NCI-H187 (cell line): ENCODE data around the gene PPP5C.

Experiments used
- DNase-seq, 2 experiments: peaks; one replicate each; lab custom pipeline; 2025; lab: John Stamatoyannopoulos, UW

PPP5C gene

DNA sequence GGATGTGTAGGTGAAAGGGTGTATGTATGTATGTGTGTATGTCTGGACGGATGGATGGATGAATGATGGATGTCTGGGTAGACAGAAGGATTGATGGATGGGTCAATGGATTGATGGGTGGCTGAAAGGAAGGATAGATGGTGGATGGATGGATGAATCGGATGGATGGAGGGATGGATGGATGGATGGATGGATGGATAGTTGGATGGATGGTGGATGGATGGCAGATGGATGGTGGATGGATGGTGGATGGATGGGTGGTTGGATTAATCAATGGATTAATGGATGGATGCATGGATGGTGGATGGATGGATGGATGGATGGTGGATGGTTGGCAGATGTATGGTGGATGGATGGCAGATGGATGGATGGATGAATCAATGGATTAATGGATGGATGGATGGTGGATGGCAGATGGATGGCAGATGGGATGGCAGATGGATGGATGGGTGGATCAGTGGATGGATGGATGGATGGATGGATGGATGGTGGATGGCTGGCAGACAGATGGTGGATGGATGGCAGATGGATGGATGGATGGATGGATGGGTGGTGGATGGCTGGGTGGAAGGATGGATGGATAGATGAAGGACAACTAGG is 16.5 kb upstream of the PPP5C start:
- DNase-seq: no peak

DNA sequence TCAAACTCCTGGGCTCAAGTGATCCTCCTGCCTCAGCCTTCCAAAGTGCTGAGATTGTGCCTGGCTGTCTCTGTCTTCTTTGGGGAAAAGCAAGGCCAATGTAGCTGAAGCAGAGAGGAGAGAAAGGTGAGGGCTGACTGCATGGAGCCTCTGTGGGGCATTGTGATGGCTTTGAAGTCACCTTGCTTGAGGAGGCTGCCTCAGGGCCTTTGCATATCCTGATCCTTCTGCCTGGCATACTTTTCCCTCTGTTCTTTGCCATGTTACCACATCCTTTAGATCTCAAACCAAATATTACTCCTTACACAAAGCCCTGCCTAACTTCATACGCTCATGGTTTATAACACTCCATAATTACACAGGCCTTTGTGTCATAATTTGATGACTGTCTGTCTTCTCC is 9.4 kb upstream of the PPP5C start:
- no peak for DNase-seq

DNA sequence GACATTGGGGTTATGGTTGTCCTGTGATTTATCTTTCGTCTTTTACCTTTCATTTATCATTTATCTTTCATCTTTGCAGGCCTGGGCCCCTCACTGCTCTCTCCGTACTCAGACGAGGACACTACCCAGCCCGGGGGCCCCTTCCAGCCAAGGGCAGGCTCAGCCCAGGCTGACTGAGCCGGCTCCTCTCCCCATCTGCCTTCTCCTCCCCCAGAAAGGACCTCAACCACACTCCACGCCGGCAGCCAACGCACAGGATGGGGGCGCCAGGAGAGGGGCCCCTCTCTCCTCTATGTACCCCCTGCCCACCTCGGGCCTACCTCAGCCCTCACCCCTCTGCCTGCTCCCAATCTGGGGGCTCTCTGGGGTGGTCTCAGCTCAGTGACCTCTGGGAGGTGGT is 7.4 kb upstream of the PPP5C start:
- DNase-seq: no peak

DNA sequence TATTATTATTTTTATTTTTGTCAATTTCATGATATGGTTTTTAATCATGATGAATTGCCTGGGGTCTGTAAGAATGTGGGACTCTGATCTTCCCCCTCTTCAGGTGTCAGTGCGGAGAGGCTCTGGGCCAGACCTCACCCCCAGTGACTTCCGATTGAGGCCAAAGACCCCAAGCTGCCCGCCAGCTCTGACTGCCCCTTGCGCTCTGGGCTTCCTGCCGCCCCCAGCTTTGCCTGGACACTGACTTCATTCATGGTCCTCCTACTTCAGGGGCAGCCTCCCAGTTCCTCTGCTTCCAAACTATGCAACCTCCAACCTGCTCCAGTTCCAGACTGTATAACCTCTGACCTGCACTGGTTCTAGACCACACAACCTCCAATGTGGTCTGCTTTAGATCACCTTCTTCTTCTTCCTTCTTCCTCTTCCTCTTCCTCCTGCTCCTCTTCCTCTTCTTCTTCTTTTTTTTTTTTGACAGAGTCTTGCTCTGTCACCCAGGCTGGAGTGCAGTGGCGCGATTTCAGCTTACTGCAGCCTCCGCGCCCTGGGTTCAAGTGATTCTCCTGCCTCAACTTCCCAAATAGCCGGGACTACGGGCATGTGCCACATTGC is 6.7 kb upstream of the PPP5C start:
- no peak for DNase-seq

DNA sequence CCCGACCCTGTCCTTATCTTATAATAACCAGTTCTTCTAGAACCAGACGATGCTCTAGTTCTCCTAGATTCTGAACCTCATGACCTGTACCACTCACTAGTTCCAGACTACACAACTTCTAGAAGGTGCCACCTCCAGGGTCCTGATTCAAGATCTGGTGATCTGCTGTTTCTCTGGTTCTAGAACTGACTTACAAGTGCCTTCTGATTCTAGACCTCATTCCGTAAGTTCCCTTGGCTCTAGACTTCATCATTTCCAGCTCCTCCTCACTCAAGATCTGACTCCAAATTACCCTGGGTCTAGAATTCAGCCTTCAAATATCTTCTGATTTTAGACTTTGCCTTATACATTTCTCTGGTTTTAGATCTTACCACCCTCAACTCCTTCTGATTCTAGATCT is 5.0 kb upstream of the PPP5C start:
- no peak for DNase-seq

DNA sequence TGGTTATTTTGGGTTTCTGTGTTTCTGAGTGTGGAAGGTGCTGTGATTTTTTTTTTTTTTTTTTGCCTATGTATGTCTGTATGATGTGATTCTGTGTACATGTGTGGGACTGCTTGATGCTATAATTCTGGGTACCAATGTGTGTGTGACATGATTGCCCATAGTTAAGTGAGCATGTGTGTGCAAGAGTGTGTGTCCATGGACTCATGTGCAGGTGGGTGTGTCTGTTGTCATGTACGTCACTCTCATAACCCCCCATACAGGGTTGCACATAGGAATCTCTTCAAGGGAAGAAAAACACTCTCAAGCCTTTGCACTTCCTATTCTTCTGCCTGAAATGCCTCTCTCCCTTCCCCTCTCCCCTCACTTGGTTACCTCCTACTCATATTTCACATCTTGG is 2.5 kb upstream of the PPP5C start:
- no peak for DNase-seq

DNA sequence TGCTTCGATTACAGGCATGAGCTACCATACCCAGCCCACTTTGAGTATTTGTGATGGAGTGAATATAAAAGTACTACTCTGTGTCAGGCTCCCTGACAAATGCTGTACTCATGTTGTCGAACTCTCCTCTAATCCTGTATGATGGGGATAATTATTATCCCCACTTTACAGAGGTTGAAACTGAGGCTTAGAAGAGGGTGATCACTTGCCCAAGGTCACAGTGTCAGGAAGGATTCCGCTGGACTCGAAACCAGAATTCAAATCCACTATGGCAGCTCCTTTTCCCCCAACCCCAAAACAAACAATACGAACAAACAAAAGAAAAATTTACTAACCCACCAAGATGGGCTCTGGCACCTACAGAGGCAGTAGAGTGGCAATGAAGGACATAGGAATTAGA is 1.7 kb upstream of the PPP5C start:
- DNase-seq: no peak

DNA sequence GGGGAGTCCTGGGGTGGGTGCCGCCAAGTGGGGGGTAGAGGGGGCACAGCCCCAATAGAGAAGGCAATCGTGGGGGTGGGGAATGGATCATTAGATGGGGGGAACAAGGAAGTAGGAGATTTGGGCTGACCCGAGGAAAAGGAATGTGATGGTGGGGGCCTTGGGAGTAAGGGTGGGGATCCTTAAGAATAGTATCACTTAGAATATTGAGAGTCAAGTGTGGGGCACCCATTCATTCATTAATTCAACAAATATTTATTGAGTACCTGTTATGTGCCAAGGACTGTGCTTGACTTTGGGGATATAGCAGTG is 641 bp downstream of the PPP5C start:
- no peak for DNase-seq

DNA sequence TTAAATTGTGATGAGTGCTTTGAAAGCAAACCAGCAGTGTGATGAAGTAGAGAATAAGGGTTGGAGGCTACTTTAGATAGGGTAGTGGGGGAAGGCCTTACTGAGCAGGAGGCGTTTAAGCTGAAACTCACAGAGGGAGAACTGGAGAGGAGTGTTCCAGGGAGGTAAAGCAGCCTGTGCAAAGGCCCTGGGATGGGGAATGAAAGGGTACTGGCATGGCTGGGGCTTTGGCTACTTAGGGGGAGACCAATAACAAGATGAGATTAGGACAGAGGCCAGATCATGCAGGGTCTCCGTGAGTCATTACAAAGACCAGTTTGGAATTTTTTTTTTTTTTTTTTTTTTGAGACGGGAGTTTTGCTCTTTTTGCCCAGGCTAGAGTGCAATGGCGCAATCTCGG is 1.1 kb downstream of the PPP5C start:
- DNase-seq: no peak

DNA sequence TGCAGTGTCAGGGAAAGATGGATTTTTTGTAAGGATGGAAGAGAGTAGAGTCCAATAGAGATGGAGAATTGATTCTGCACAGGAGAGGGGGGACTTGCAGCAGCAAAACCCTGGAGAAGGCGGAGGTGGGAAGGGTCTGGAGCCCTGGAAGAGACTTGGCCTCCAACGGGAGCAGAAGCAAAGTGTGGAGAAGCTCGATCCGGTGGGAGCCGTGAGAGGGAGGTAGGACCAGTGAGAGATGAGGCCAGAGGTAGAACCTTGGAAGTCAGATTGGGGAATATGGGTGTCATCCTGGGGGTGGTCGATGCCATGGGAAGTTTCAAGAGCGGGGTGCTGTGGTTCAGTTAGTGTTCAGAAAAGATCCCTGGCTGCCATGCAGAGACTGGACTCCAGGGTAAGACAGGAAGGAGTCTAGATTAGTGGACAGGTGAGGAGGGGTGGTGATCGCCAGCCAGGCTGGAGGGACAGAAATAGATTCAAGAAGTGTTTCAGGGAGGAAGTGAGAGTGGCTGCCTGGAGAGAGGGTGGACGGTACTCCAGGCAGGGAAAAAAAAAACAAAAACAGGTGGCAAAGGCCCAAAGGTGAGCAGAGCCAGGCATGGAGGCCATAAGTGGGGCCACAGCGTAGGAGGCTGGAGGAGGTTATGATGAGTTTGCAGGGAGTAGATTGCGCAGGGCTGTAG is 2.6 kb downstream of the PPP5C start:
- DNase-seq: no peak

DNA sequence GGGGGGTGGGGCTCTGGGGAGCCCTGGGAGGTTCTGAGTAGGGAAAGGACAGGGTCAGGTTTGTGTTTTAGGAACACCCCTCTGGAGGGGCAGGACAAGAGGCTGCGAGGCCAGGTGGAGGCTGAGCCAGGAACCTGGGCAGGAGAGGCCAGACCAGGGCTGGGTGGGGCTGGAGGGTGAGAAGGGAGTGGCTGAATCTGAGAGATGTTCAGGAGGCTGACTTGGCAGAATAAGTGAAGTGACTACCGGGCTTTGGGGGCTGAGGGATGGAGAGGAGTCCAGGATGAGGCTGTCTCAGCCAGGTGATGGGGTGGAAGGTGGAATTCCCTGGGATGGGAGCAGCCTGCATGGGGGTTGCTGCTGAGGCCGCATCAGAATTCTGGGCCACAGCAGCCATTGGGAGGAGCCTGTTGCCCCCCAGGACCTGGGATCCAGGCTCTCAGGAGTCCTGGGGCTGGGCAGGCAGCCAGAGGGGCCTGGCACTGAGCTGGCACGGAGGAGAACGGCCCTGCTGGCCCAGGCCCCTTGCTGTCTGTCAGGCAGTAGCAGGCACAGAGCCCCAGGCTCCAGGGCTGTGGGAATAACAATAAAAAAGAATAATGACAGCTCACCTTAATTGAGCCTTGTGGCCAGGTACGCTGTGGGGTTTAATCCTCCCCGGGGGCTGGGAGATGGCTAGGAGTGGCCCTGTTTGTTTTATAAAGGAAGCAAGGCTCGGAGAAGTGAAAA is 3.3 kb downstream of the PPP5C start:
- DNase-seq: no peak

DNA sequence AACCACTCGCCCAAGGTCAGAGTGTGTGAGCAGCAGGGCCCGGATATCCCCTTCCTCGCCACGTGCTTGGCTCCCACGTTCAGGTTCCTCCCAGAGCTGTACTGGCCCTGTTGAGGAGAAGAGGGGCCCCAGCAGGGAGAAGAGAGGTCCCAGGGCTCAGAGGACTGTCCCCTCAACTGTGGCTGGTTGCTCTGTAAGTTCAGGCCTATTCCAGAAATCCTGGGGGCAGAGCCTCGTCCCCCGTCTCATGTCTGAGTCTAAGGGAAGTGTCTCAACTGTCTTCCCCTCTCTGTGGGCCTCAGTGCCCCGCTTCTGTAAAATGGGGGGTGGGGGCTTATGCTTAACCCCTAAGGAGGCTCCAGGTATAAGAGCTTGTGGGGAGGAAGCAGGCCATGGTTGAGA is 3.9 kb downstream of the PPP5C start:
- no peak for DNase-seq

DNA sequence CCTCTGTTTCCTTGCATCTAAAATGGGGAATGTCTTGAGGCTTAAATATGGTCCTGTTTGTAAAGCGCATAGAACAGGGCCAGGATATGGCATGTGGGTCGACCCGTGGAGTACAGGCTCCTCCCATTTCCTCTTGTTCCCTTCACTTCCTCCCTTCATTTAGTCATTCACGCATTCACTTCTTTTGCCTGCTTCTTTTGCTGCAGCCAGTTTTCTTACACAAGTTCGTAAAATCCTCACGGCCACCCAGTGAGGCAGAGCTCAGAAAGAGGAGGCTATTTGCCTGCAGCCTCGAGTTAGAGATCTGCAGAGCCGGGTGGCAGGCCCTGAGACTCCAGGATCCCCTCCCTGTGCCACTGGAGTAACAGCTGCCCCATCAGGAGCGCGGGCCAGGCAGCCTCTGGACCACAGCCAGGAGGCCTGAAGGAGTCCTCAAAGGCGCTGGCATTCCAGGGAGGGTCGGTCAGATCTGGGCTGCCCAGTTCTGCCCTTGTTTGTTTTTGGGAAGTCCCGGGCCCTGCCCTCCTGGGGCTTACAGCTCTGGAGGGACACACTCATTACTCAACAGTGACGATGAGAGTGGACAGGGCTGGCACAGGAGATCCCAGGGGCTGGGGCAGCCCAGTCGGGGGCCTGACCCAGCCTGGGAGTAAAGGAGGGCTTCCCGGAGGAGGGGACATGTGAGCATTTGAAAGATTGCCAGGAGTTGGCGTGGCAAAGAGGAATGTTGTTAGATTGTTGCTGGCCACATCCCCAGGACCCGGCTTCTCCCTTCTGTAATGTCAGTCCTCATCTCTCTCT is 4.6 kb downstream of the PPP5C start:
- no peak for DNase-seq

DNA sequence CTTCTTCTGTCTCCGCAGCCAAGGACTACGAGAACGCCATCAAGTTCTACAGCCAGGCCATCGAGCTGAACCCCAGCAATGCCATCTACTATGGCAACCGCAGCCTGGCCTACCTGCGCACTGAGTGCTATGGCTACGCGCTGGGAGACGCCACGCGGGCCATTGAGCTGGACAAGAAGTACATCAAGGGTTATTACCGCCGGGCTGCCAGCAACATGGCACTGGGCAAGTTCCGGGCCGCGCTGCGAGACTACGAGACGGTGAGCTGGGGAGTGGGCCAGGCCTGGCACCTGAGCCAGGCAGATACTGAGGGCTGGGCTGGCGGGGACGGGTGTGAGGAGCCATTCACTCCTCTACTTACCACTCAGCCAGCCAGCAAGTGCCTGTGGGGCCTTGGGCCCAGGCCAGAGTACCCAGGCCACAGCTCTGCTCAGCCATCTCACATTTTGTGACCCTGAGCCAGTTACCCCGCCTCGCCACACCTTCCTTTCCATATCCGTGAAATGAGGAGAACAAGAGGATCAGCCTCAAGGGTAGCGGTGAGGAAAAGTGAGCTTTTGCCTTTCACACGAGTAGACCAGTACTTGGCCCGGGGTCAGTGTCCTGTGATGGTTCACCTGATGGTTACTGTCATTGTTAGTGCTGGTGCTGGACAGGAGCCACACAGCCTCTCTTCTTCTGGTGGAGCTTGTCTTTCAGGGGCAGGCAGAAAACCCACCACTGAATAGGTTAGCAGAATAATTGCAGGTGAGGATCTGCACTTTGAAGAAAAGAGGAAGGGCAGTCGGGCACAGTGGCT is 7.0 kb downstream of the PPP5C start:
- no peak for DNase-seq

DNA sequence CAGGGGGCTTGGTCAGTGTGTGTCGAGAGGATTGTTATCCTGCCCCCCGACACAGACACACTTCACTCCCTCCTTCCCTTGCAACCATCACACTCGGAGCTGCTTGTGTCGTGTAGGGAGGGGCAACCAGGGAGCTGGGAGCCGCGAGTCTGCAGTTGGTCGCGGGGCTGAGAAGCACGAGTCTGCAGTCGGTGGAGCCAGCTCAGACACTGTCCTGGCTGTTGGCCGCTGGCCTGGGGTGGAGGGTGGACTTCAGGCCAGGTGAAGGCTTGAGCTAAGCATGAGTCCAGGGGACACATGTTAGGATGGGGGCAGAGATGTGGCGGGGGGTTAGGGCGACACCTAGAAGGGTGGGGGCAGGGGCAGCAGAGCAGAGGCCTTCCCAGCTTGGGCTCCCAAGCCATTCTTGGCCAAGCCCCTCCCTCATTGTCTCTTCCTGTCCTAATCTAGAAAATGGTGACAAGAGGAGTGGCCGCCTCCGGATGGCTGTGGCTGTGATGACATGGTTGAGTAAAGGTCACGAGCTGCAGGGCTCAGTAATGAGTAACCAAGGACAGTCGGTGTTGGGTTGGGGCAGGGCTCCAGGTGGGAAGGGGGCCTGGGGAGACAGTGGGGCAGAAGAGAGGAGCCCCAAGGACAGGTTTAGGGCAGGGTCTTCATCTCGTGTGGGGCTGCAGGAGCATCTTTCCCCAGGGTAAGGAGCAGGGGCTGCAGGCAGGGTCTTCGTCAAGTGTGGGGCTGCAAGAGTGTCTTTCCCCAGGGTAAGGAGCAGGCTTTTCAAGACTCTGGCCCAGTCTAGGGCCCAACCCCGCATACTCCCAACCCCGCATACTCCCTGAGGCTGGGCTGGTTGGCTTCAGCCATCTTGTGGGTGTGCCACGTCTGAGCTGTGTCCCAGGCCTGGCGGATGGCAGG is 8.6 kb downstream of the PPP5C start:
- no peak for DNase-seq

DNA sequence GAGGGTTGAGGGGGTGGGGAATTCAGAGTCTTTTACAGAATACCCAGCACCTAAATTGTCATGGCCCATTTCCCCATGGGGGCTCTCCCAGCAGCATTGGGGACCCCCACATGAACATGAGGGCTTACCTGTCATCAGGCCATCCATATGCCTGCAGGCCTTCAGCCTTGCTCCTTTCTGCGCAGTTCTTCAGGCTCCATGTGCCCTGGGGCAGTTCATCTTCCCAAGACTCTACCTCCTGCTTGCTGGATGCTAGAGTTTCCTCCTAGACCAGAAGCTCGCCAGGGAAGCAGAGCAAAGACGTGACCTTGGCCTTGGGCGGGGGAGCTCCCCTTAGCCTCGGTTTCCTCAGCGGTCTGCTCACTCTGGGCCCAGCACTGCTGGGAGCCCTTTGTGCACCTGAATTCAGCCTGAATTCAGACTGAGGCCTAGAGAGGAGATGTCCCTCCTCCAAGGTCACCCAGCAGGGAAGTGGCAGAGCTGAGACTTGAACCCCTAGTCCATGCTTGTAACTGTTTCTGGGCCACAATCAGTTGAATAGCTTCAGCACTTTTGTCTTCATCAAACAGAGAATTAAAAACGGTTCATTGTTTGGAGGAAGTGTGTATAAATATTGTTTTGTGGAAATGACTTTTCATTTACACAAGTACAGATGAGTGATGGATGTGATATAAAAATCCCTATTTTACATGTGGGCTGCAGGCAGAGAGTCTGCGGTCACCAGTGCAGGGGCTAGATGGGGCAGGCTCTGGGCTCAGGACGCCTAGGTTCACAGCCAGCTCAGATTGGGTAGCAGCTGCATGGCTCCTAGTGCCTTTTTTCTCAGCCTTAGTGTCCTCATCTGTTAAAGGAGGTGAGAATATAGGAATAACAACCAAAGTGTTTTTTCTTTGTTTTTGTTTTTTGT is 9.5 kb downstream of the PPP5C start:
- no peak for DNase-seq

DNA sequence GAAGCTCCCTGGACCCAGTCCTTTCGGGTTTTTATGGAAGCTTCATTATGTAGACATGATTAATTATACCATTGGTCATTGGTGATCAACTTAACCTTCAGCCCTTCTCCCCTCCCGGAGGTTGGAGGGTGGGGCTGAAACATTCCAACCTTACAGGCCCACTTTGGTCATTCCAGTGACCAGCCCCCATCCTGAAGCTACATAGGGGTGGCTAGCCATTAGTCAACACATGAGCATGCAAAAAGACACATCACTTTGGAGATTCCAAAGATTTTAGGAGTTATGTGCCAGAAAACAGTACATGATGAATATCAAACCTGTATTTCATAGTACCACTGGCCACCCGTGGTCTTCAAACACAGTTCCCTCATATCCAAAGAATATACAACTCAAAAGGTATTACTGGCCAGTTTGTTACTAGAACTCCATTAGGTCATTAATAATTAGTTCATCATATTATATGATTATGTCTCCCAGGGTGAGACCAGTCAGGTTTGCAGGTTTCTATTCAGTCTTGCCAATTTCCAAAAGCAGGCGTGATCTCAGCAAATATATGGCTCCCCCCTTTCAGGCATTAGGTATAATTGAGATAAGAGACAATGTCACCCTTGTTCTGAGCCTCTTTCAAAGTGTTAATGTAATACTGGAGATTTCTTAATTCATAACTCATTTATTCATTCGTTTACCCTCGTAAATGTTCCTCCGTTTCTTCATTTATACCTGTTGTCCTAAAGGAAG is 11.1 kb downstream of the PPP5C start:
- DNase-seq: no peak

DNA sequence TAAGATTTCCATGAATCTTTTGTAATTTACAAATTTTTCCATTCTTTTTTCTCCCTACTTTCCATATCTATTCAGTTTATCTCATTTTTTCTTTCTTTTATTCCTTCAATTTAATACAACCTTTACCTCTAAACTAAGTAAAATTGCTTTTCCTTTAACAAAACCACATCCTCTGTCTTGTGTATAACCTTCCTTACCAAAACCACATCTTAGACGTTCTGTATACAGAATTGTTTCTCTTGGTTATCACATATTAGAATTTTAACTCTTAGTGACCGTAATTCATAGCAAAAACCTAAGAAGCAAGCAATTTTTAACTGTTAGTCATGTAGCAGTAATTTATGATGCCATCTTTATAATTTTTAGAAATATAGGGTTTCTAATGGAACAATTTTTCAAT is 15.0 kb downstream of the PPP5C start:
- no peak for DNase-seq

DNA sequence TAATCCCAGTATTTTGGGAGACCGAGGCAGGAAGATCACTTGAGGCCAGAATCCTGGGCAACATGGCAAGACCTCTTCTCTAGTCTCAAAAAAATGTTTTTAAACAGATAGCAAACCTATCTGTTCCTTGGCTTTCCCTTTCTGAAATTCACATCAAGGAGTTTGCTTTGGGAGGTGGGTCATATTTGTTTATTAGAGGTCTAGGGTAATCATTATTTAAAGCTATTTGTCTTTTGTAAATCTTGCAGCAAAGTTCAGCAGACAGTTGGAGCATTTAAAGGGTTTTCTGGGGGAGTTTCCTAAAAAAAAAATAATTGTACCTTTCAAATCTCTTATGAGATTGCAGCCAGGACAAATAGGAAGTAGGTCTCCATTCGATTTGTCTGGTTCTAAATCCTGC is 17.5 kb downstream of the PPP5C start:
- no peak for DNase-seq
